ENCODE results near the gene ASCL3. TPM values are rescaled to one million over a fixed set of nuclear protein-coding genes. Genes with fewer than 3 reads are reported as not detected.

ASCL3 gene
- polyA plus RNA-seq, 1 donor from 2014 or later = not detected

- Histone ChIP-seq H3K4me3 (ENCODE audit: low read length) (peak overlapping the region; percentile 8), H3K9ac (ENCODE audit: low read length) (no peak overlapping the region), H3K36me3 (ENCODE audit: insufficient read depth, low read length) (no peaks in the 10 kb centered on the region), H3K9me2 (ENCODE audit: insufficient read depth, low read length) (no peaks in the 10 kb centered on the region), H3K9me3 (ENCODE audit: low read length) (no peaks in the 10 kb centered on the region), H4K20me1 (ENCODE audit: insufficient read depth) (no peaks in the 10 kb centered on the region), H3K27ac (ENCODE audit: low read length) (no peak overlapping the region), H3K4me2 (ENCODE audit: low read length) (no peak overlapping the region), H3K79me2 (replicated peaks; ENCODE audit: insufficient read depth, low read length) (peaks cover 14% of the 10 kb centered on the region), H2AFZ (ENCODE audit: low read depth, low read length) (no peak overlapping the region), H3F3A (ENCODE audit: insufficient read depth, low read length, poor library complexity, severe bottlenecking) (no peaks in the 10 kb centered on the region), H3K27me3 (ENCODE audit: insufficient read depth, low read depth, low read length) (no peaks in the 10 kb centered on the region)
- TF ChIP-seq EP300 (conservative IDR thresholded peaks at IDR 0.05; ENCODE audit: poor library complexity, severe bottlenecking) = no peak
- no peak for TF ChIP-seq POLR2AphosphoS5 (IDR thresholded peaks at IDR 0.05)
- TF ChIP-seq MXI1 (conservative IDR thresholded peaks at IDR 0.05; ENCODE audit: poor library complexity, severe bottlenecking) = no peak
- TF ChIP-seq, protein P1, sequence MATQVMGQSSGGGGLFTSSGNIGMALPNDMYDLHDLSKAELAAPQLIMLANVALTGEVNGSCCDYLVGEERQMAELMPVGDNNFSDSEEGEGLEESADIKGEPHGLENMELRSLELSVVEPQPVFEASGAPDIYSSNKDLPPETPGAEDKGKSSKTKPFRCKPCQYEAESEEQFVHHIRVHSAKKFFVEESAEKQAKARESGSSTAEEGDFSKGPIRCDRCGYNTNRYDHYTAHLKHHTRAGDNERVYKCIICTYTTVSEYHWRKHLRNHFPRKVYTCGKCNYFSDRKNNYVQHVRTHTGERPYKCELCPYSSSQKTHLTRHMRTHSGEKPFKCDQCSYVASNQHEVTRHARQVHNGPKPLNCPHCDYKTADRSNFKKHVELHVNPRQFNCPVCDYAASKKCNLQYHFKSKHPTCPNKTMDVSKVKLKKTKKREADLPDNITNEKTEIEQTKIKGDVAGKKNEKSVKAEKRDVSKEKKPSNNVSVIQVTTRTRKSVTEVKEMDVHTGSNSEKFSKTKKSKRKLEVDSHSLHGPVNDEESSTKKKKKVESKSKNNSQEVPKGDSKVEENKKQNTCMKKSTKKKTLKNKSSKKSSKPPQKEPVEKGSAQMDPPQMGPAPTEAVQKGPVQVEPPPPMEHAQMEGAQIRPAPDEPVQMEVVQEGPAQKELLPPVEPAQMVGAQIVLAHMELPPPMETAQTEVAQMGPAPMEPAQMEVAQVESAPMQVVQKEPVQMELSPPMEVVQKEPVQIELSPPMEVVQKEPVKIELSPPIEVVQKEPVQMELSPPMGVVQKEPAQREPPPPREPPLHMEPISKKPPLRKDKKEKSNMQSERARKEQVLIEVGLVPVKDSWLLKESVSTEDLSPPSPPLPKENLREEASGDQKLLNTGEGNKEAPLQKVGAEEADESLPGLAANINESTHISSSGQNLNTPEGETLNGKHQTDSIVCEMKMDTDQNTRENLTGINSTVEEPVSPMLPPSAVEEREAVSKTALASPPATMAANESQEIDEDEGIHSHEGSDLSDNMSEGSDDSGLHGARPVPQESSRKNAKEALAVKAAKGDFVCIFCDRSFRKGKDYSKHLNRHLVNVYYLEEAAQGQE (IDR thresholded peaks at IDR 0.05; ENCODE audit: borderline replicate concordance) = no peak
- TF ChIP-seq TAF1 (IDR thresholded peaks at IDR 0.05; ENCODE audit: low read depth) = no peak
- no peak for TF ChIP-seq EZH2 (IDR thresholded peaks at IDR 0.05; ENCODE audit: borderline replicate concordance, insufficient read depth, low read length, poor library complexity, severe bottlenecking)
- no peak for TF ChIP-seq CTCF (IDR thresholded peaks at IDR 0.05; ENCODE audit: poor library complexity, severe bottlenecking)
- no peak for TF ChIP-seq SMC3 (conservative IDR thresholded peaks at IDR 0.05; ENCODE audit: poor library complexity)
- no peak for TF ChIP-seq RAD21 (conservative IDR thresholded peaks at IDR 0.05)
Observed at GRCh38 chr11:8961401-8961800, 18.6 kb upstream of the ASCL3 start.

DNA sequence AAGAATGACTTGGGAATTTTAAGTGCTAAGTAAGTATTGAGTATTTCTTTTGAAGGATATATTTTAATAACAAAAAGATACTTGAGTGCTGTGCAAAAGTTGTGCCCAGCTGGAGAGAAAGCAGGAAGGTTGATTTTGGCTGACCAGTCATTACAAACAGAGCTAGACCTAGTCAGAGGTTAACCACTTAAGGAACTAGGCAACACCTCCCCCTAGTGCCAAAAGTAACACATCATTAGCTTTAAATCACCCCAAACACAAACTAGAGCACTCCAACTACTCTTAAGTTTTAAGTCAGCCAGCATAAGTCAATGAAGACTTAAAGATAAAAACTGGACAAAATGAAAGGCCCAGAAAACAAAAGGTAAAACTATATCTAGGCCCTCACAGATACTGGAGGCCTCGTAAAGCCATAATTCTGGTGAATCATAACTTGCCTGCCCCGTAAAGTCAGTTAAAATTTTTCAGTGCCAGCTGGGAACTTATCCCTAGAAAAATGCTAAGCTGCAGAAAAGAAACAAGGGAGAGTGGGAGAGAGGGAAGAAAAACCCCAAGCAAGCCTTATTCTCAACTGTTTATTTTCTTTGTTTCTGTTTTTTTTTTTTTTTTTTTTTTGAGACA lies 16.8 kb upstream of the ASCL3 start:
- no peaks in the 10 kb centered on the region for H4K20me1 ChIP-seq (ENCODE audit: insufficient read depth)
- no peaks in the 10 kb centered on the region for H3K9me3 ChIP-seq (ENCODE audit: low read length)
- no peak overlapping the region for H3K4me3 ChIP-seq (ENCODE audit: low read length)
- peaks cover 11% of the 10 kb centered on the region for H3K79me2 ChIP-seq (replicated peaks; ENCODE audit: insufficient read depth, low read length)
- H3F3A ChIP-seq (ENCODE audit: insufficient read depth, low read length, poor library complexity, severe bottlenecking) = no peaks in the 10 kb centered on the region
- H3K9me2 ChIP-seq (ENCODE audit: insufficient read depth, low read length) = no peaks in the 10 kb centered on the region
- peak; percentile 58 for TF ChIP-seq CTCF (IDR thresholded peaks at IDR 0.05; ENCODE audit: poor library complexity, severe bottlenecking)
- no peak for TF ChIP-seq EP300 (conservative IDR thresholded peaks at IDR 0.05; ENCODE audit: poor library complexity, severe bottlenecking)
- TF ChIP-seq MXI1 (conservative IDR thresholded peaks at IDR 0.05; ENCODE audit: poor library complexity, severe bottlenecking) = no peak
- TF ChIP-seq SMC3 (conservative IDR thresholded peaks at IDR 0.05; ENCODE audit: poor library complexity) = peak; percentile 42
- TF ChIP-seq, protein P1 (IDR thresholded peaks at IDR 0.05; ENCODE audit: borderline replicate concordance) = no peak
- TF ChIP-seq RAD21 (conservative IDR thresholded peaks at IDR 0.05) = peak; percentile 53
- no peak overlapping the region for H3K9ac ChIP-seq (ENCODE audit: low read length)
- no peak overlapping the region for H3K4me2 ChIP-seq (ENCODE audit: low read length)
- H3K36me3 ChIP-seq (ENCODE audit: insufficient read depth, low read length) = no peaks in the 10 kb centered on the region
- no peak overlapping the region for H2AFZ ChIP-seq (ENCODE audit: low read depth, low read length)
- H3K27me3 ChIP-seq (ENCODE audit: insufficient read depth, low read depth, low read length) = no peaks in the 10 kb centered on the region
- no peak overlapping the region for H3K27ac ChIP-seq (ENCODE audit: low read length)
